AG09319 (cell line): ENCODE results near the gene GLI3.

ENCODE experiments used
- DNase-seq: peaks from one replicate; pipeline ENCODE4 v3.0.0-alpha.2; 2010; ENCODE audit warnings: low read depth; ENCODE audit errors: extremely low read depth
- TF ChIP-seq, protein P1 (sequence below): IDR thresholded peaks from 2 replicates; pipeline ENCODE4 v1.5.1; 2011; ENCODE audit warnings: low read depth, mild to moderate bottlenecking, inconsistent platforms, low read length, moderate library complexity

GLI3 gene

GRCh38 chr7:42155584-42156290 is 81.3 kb downstream of the GLI3 start:
- DNase-seq = no peak
- TF ChIP-seq, protein P1, sequence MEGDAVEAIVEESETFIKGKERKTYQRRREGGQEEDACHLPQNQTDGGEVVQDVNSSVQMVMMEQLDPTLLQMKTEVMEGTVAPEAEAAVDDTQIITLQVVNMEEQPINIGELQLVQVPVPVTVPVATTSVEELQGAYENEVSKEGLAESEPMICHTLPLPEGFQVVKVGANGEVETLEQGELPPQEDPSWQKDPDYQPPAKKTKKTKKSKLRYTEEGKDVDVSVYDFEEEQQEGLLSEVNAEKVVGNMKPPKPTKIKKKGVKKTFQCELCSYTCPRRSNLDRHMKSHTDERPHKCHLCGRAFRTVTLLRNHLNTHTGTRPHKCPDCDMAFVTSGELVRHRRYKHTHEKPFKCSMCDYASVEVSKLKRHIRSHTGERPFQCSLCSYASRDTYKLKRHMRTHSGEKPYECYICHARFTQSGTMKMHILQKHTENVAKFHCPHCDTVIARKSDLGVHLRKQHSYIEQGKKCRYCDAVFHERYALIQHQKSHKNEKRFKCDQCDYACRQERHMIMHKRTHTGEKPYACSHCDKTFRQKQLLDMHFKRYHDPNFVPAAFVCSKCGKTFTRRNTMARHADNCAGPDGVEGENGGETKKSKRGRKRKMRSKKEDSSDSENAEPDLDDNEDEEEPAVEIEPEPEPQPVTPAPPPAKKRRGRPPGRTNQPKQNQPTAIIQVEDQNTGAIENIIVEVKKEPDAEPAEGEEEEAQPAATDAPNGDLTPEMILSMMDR = no peak

DNA sequence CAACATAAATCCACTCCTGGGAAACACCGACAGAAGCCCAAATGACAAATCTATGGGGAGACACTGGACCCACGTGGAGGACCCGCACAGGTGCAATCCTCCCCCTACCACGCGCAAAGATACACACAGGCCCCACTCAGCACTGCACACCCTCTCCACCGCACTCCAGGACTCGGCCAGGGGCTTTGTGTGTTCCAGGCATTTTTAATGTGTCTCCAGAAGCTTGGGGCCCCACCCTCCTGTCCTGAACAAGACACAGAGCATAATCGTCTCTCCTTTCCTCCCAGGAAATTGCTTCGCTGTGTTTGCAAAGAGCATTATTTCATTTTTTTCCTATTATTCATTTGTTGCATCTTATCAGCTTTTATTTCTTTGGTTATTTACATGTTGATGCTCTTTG is 82.8 kb downstream of the GLI3 start:
- TF ChIP-seq, protein P1 = no peak

GRCh38 chr7:42152329-42153205 is 84.4 kb downstream of the GLI3 start:
- TF ChIP-seq, protein P1 = no peak
- DNase-seq = no peak

More for the DNA sequence above, 82.8 kb downstream of the GLI3 start:
- no peak for DNase-seq

DNA sequence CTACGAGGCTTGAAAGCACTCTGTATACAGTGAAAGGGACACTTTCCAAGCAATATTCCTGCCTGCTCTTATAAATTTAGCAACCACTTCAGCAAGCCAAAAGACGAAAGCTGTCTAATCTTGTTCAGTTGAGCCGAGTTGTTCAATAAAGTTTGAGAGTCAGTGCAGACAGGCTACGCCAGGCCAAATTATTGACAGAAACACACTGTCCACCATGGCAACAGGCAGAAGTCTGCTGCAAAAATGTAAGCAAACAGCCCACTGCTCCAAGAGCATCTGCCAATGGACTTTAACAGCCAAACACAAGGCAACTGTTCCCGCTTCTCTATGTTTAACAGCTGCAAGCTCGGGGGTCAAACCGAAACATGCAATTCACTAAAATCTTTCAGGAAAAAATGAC is 85.7 kb downstream of the GLI3 start:
- TF ChIP-seq, protein P1 = no peak
- no peak for DNase-seq

DNA sequence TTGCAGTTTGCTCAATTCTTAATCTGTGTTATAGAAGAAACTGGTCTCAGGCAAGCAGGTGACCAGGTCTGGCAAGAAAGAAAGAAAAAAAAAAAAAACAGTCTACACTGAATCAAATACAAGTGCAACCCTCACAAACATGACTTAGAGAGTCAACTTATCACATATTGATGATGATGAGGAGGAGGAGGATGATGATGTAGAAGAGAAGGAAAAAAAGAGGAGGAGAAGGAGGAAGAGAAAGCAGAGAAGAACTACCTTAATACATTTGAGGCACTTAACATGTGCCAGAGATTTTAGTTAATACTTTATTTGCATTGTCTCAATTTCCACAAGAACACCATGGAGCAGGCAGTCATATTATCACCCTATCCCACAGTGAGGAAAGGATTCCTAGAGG is 91.5 kb downstream of the GLI3 start:
- DNase-seq = no peak
- TF ChIP-seq, protein P1 = no peak

- TF ChIP-seq, protein P1 = no peak
- no peak for DNase-seq
Observed at GRCh38 chr7:42144604-42145003, 92.4 kb downstream of the GLI3 start.
